H1 (cell line): ENCODE data around the gene CA5A. TPM values are rescaled to one million over a fixed set of nuclear protein-coding genes. Genes with fewer than 3 reads are reported as not detected.

Experiments used
- CTCF ChIA-PET: fragments of 300-600 bp; sonication (Branson Sonifier 250); formaldehyde crosslinking; loops from one replicate; lab custom pipeline; 2021; ENCODE audit not compliant: partially characterized antibody; lab: Charles Lee
- POLR2A ChIA-PET: fragments of 300-600 bp; sonication (Branson Sonifier 250); formaldehyde crosslinking; loops from one replicate; lab custom pipeline; 2021; ENCODE audit warnings: inconsistent platforms; ENCODE audit not compliant: partially characterized antibody; lab: Charles Lee
- DNase-seq, 2 experiments: peaks; one replicate each; pipeline versions ENCODE4 v3.0.0 to v3.0.0-alpha.2; 2010 to 2022; ENCODE audit warnings: low spot score in 2 of 2, low read depth in 1 of 2, mixed read lengths in 1 of 2
- FAIRE-seq: peaks from 2 replicates; lab custom pipeline; 2011; peaks lifted over from hg19 to GRCh38; lab: Jason Lieb, UNC
- H2AFZ ChIP-seq: 2 replicates; pipeline ENCODE4 v1.8.1; 2012; ENCODE audit warnings: low read length, inconsistent platforms
- H2AK5ac ChIP-seq: 2 replicates; pipeline ENCODE4 v1.6.1; 2013; ENCODE audit warnings: low read depth, low read length
- H2BK120ac ChIP-seq: replicated peaks from 2 replicates; pipeline ENCODE3; 2013; ENCODE audit warnings: low read depth, low read length, inconsistent platforms
- H2BK12ac ChIP-seq: 2 replicates; pipeline ENCODE4 v1.6.1; 2013; ENCODE audit warnings: low read depth, low read length
- H2BK15ac ChIP-seq: 2 replicates; pipeline ENCODE4 v1.6.1; 2013; ENCODE audit warnings: low read length
- H2BK20ac ChIP-seq: 2 replicates; pipeline ENCODE4 v1.6.1; 2013; ENCODE audit warnings: low read length
- H2BK5ac ChIP-seq: 2 replicates; pipeline ENCODE4 v1.6.1; 2013; ENCODE audit warnings: low read depth, low read length
- H3K14ac ChIP-seq: 2 replicates; pipeline ENCODE4 v1.6.1; 2013; ENCODE audit warnings: inconsistent platforms; ENCODE audit not compliant: insufficient read length
- H3K18ac ChIP-seq: 2 replicates; pipeline ENCODE4 v1.6.1; 2013; ENCODE audit warnings: low read length; ENCODE audit errors: extremely low read depth
- H3K23ac ChIP-seq: 2 replicates; pipeline ENCODE4 v1.6.1; 2013; ENCODE audit warnings: inconsistent platforms; ENCODE audit not compliant: insufficient read length
- H3K23me2 ChIP-seq: 2 replicates; pipeline ENCODE4 v1.6.1; 2013; ENCODE audit warnings: low read depth, low read length
- H3K27ac ChIP-seq: 2 replicates; pipeline ENCODE4 v1.6.1; 2011; ENCODE audit warnings: low read depth, low read length, inconsistent platforms
- H3K27me3 ChIP-seq, 4 experiments: replicated peaks in 1 of 4; 1 replicate in 1 of 4; 2 replicates in 3 of 4; pipeline versions ENCODE4 v1.6.1 to v1.8.1; 2011 to 2013; ENCODE audit warnings: low read length in 3 of 4, mild to moderate bottlenecking in 3 of 4, inconsistent platforms in 2 of 4, mixed read lengths in 2 of 4, moderate library complexity in 1 of 4; ENCODE audit not compliant: control insufficient read depth in 3 of 4, insufficient read depth in 3 of 4; ENCODE audit errors: extremely low read depth in 1 of 4
- H3K36me3 ChIP-seq, 4 experiments: 2 replicates each; pipeline versions ENCODE4 v1.6.1 to v1.8.1; 2011 to 2013; ENCODE audit warnings: mild to moderate bottlenecking in 4 of 4, low read length in 3 of 4, moderate library complexity in 2 of 4, control low read depth in 1 of 4, inconsistent platforms in 1 of 4; ENCODE audit not compliant: insufficient read depth in 4 of 4, control insufficient read depth in 2 of 4
- H3K4ac ChIP-seq: replicated peaks from 2 replicates; pipeline ENCODE3; 2013; ENCODE audit warnings: low read length, low read depth, mixed read lengths, inconsistent platforms; ENCODE audit not compliant: insufficient read length
- H3K4me1 ChIP-seq, 4 experiments: replicated peaks in 1 of 4; 1 replicate in 1 of 4; 2 replicates in 3 of 4; pipeline versions ENCODE4 v1.6.1 to v1.8.1; 2011 to 2013; ENCODE audit warnings: low read length in 3 of 4, inconsistent platforms in 2 of 4, mixed read lengths in 1 of 4; ENCODE audit not compliant: insufficient read depth in 4 of 4, control insufficient read depth in 3 of 4
- H3K4me2 ChIP-seq, 2 experiments: 2 replicates each; pipeline versions ENCODE4 v1.6.1 to v1.8.1; 2011 to 2013; ENCODE audit warnings: low read depth in 2 of 2, low read length in 2 of 2, control low read depth in 1 of 2, inconsistent platforms in 1 of 2, mild to moderate bottlenecking in 1 of 2; ENCODE audit not compliant: insufficient read depth in 1 of 2
- H3K4me3 ChIP-seq, 4 experiments: fragments of 200-600, 300-600 bp in 1 of 4; sonication (generic), shearing (Covaris generic), sonication (Bioruptor Twin) in 1 of 4; 2 replicates each; pipeline versions ENCODE4 v1.5.1 to v1.8.1; 2011 to 2016; ENCODE audit warnings: low read length in 4 of 4, low read depth in 3 of 4, control low read depth in 2 of 4, inconsistent platforms in 2 of 4, mild to moderate bottlenecking in 2 of 4, mixed read lengths in 1 of 4, moderate library complexity in 1 of 4; ENCODE audit not compliant: insufficient read depth in 2 of 4; ENCODE audit errors: extremely low read depth in 1 of 4
- H3K56ac ChIP-seq: replicated peaks from 2 replicates; pipeline ENCODE3; 2013; ENCODE audit warnings: low read depth, mild to moderate bottlenecking, mixed read lengths, low read length, inconsistent platforms; ENCODE audit not compliant: insufficient read length
- H3K79me1 ChIP-seq: 2 replicates; pipeline ENCODE4 v1.6.1; 2013; ENCODE audit warnings: low read depth, low read length, control low read depth
- H3K79me2 ChIP-seq, 2 experiments: 2 replicates each; pipeline versions ENCODE4 v1.6.1 to v1.8.1; 2012 to 2013; ENCODE audit warnings: low read length in 2 of 2, mild to moderate bottlenecking in 2 of 2, inconsistent platforms in 1 of 2; ENCODE audit not compliant: insufficient read depth in 2 of 2, control insufficient read depth in 1 of 2
- H3K9ac ChIP-seq, 4 experiments: replicated peaks in 1 of 4; 1 replicate in 1 of 4; 2 replicates in 3 of 4; pipeline versions ENCODE4 v1.6.1 to v1.8.1; 2011 to 2013; ENCODE audit warnings: low read depth in 3 of 4, low read length in 3 of 4, control low read depth in 2 of 4, mild to moderate bottlenecking in 2 of 4, moderate library complexity in 2 of 4, inconsistent platforms in 1 of 4; ENCODE audit errors: extremely low read depth in 1 of 4
- H3K9me3 ChIP-seq, 2 experiments: 2 replicates each; pipeline versions ENCODE4 v1.6.1 to v1.8.1; 2012 to 2013; ENCODE audit warnings: mild to moderate bottlenecking in 2 of 2, moderate library complexity in 2 of 2, control low read depth in 1 of 2, inconsistent platforms in 1 of 2, low read depth in 1 of 2, low read length in 1 of 2, mixed read lengths in 1 of 2; ENCODE audit not compliant: insufficient read depth in 2 of 2
- H4K20me1 ChIP-seq, 2 experiments: replicated peaks in 1 of 2; 2 replicates each; pipeline versions ENCODE3 to v1.8.1; 2011 to 2013; ENCODE audit warnings: inconsistent platforms in 2 of 2, low read length in 2 of 2, mild to moderate bottlenecking in 1 of 2; ENCODE audit not compliant: insufficient read depth in 2 of 2, control insufficient read depth in 1 of 2
- H4K5ac ChIP-seq: 2 replicates; pipeline ENCODE4 v1.6.1; 2013; ENCODE audit warnings: low read length, low read depth, mixed read lengths, inconsistent platforms; ENCODE audit not compliant: insufficient read length
- H4K8ac ChIP-seq: 2 replicates; pipeline ENCODE4 v1.8.0; 2013; ENCODE audit warnings: mild to moderate bottlenecking, moderate library complexity, low read length, inconsistent platforms; ENCODE audit not compliant: insufficient read depth; ENCODE audit errors: extremely low read depth
- H4K91ac ChIP-seq: replicated peaks from 2 replicates; pipeline ENCODE3; 2013; ENCODE audit warnings: low read length, mixed read lengths, inconsistent platforms; ENCODE audit not compliant: insufficient read length
- BRCA1 ChIP-seq: IDR thresholded peaks from 2 replicates; pipeline ENCODE4 v1.6.1; 2012; ENCODE audit warnings: low read depth, low read length, improper control_type of control experiment
- CTBP2 ChIP-seq: IDR thresholded peaks from 2 replicates; pipeline ENCODE4 v1.7.0; 2011; ENCODE audit warnings: borderline replicate concordance, mild to moderate bottlenecking, moderate library complexity, mixed read lengths, low read length; ENCODE audit not compliant: insufficient read depth, insufficient read length
- EZH2 ChIP-seq: fragments of 200-600 bp; sonication (generic); IDR thresholded peaks from 2 replicates; pipeline ENCODE4 v1.7.1; 2012; ENCODE audit warnings: low read depth, mild to moderate bottlenecking, moderate library complexity, low read length, inconsistent platforms; ENCODE audit not compliant: severe bottlenecking
- HDAC6 ChIP-seq: IDR thresholded peaks from one replicate; pipeline ENCODE4 v1.7.1; 2012; ENCODE audit warnings: low read depth, mild to moderate bottlenecking, inconsistent platforms, low read length, moderate library complexity
- KDM5A ChIP-seq: fragments of 200-600 bp; IDR thresholded peaks from 2 replicates; pipeline ENCODE4 v1.7.1; 2012; ENCODE audit warnings: mild to moderate bottlenecking, low read length, inconsistent platforms, mixed read lengths
- NANOG ChIP-seq: IDR thresholded peaks from 2 replicates; pipeline ENCODE4 v1.6.1; 2011; ENCODE audit warnings: low read length, low read depth, mild to moderate bottlenecking, inconsistent platforms; ENCODE audit not compliant: insufficient read depth, poor library complexity, severe bottlenecking
- POLR2A ChIP-seq, 2 experiments: IDR thresholded peaks; 1 replicate in 1 of 2; 2 replicates in 1 of 2; pipeline ENCODE4 v1.6.1; 2011; ENCODE audit warnings: low read depth in 2 of 2, low read length in 2 of 2, mild to moderate bottlenecking in 2 of 2; ENCODE audit errors: control extremely low read depth in 1 of 2
- SAP30 ChIP-seq: fragments of 300-600 bp; sonication (generic); IDR thresholded peaks from 2 replicates; pipeline ENCODE4 v1.7.1; 2012; ENCODE audit warnings: low read length, moderate library complexity, mild to moderate bottlenecking, inconsistent platforms; ENCODE audit not compliant: insufficient read depth, insufficient replicate concordance
- SIX5 ChIP-seq: IDR thresholded peaks from 2 replicates; pipeline ENCODE4 v1.6.1; 2011; ENCODE audit warnings: mild to moderate bottlenecking, low read depth, low read length
- SP1 ChIP-seq: IDR thresholded peaks from 2 replicates; pipeline ENCODE4 v1.6.1; 2011; ENCODE audit warnings: low read depth, low read length
- TCF12 ChIP-seq: IDR thresholded peaks from 2 replicates; pipeline ENCODE4 v1.6.1; 2011; ENCODE audit warnings: low read depth, mild to moderate bottlenecking, low read length
- WGBS, 2 experiments: shearing (Covaris generic) in 1 of 2; methylation state at CpG; one replicate each; pipeline versions ENCODE4 v1.1.6 to v1.1.7; 2013 to 2015; ENCODE audit warnings: low lambda C conversion rate in 2 of 2, mixed read lengths in 2 of 2, inconsistent platforms in 1 of 2, low coverage in 1 of 2, missing lambda C conversion rate in 1 of 2; ENCODE audit not compliant: insufficient replicate concordance in 2 of 2, insufficient coverage in 1 of 2, insufficient read length in 1 of 2; ENCODE audit errors: extremely low coverage in 1 of 2, missing lambda C conversion rate in 1 of 2; 5-methylcytosine and 5-hydroxymethylcytosine counted together
- polyA plus RNA-seq, 7 experiments: library from polyadenylated mRNA; depleted of rRNA in 3 of 7; stranded (reverse) in 5 of 7; unstranded in 2 of 7; fragments of >200 nt in 5 of 7; fragments of 200-250 nt in 2 of 7; gene quantifications; 1 replicate in 5 of 7; 2 replicates in 1 of 7; 4 replicates in 1 of 7; pipeline versions ENCODE4 v1.2.1 to v1.2.3, GENCODE V29; 2011 to 2013; ENCODE audit warnings: missing spikeins in 2 of 7, mixed read lengths in 2 of 7
- total RNA-seq: library from RNA; stranded (reverse); fragmentation: NEBNext Ultra II Directional; extraction: Animal tissue kit (Norgen Biotek cat#: 25700); gene quantifications from 2 replicates; pipeline ENCODE4 v1.2.1, GENCODE V29; 2021
- TF ChIP-seq, protein P1 (sequence below): IDR thresholded peaks from 2 replicates; pipeline ENCODE4 v1.6.1; 2012; ENCODE audit warnings: inconsistent platforms
- TF ChIP-seq, protein P2 (sequence below): IDR thresholded peaks from 2 replicates; pipeline ENCODE4 v1.6.1; 2011; ENCODE audit warnings: low read depth, mild to moderate bottlenecking, low read length; ENCODE audit not compliant: insufficient read depth

The CA5A gene
- total and polyA plus RNA-seq, 2 of the 8 experiments (the other 6 are each of a cell fraction or from before 2014, with no cell fraction given): not detected

DNA sequence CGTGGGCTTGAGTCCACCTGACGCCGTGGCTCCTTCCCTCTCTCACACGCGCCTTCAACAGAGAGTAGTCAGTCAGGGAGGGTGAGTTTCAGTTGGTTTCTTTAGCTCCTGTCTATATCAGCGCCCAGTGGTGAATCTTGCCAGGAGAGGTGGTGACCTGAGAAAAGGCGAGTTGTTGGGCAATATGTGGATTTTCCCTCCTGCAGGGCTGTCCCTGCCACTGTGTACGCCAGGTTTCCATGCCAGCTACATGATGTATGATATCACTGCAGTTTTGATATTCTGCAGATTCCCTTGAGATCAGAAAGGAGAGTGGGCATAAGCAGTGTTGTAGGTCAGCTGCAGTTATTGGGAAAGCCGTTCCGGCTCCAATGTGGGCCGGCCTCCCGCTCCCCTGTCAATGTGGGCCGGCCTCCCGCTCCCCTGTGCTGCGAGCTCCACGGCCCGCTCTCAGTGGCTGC is 46.3 kb upstream of the CA5A start:
- Histone ChIP-seq H3K4ac (no peak overlapping the region), H3K18ac (no peak overlapping the region), H3K27ac (no peak overlapping the region), H3K4me3 (no peak overlapping the region), H3K56ac (no peak overlapping the region), H4K5ac (no peak overlapping the region), H3K27me3 (no peaks in the 10 kb centered on the region), H4K8ac (no peak overlapping the region), H3K36me3 (peaks cover 2 to 11% (median 5%) of the 10 kb centered on the region in 4 experiments; a peak in 5 of 8 replicates), H3K79me1 (0 out of 2 replicates have a peak, but pooled peaks cover 2% of the 10 kb centered on the region), H3K4me1 (no peaks in the 10 kb centered on the region), H3K23me2 (no peaks in the 10 kb centered on the region), H3K79me2 (peaks cover 0 to 5% of the 10 kb centered on the region in 2 experiments; a peak in 1 of 4 replicates), H4K20me1 (no peaks in the 10 kb centered on the region), H2AK5ac (no peak overlapping the region), H2BK5ac (no peak overlapping the region), H3K4me2 (no peak overlapping the region), H2BK12ac (no peak overlapping the region), H2BK20ac (no peak overlapping the region), H3K9ac (no peak overlapping the region), H2BK15ac (no peak overlapping the region), H3K9me3 (no peaks in the 10 kb centered on the region), H3K23ac (no peak overlapping the region), H2BK120ac (no peak overlapping the region), H3K14ac (no peak overlapping the region), H4K91ac (no peak overlapping the region), H2AFZ (no peak overlapping the region)
- no peak for FAIRE-seq
- no peak for DNase-seq
- ChIA-PET CTCF (interaction anchor here (0.6 to 4.7 kb wide), 12 partner anchors 9 to 267 kb away, joined by 3 to 27 read pairs (median 4); no protein-coding TSS in a partner anchor), POLR2A (interaction anchor here (0.6 kb wide), 1 partner anchor 223 kb away, joined by 3 read pairs; no protein-coding TSS in a partner anchor)
- WGBS, 2 experiments: 88% methylated on average over 17 of the region's 17 CpGs; no CpG with 5 or more reads in 1 of the 2 experiments
- TF ChIP-seq SAP30 (no peak), SP1 (no peak), SIX5 (no peak), KDM5A (no peak), BRCA1 (no peak), NANOG (no peak), CTBP2 (no peak), EZH2 (no peak), TCF12 (no peak), POLR2A (IDR thresholded peaks at IDR 0.05; ENCODE audit: control extremely low read depth in 1 of 2, low read depth in 2 of 2, low read length in 2 of 2) (no peak), HDAC6 (no peak)
- TF ChIP-seq, protein P1, sequence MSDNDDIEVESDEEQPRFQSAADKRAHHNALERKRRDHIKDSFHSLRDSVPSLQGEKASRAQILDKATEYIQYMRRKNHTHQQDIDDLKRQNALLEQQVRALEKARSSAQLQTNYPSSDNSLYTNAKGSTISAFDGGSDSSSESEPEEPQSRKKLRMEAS: no peak
- TF ChIP-seq, protein P2, sequence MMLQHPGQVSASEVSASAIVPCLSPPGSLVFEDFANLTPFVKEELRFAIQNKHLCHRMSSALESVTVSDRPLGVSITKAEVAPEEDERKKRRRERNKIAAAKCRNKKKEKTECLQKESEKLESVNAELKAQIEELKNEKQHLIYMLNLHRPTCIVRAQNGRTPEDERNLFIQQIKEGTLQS: no peak
